ENCODE measurements around the gene NID2.

Gene NID2

DNA sequence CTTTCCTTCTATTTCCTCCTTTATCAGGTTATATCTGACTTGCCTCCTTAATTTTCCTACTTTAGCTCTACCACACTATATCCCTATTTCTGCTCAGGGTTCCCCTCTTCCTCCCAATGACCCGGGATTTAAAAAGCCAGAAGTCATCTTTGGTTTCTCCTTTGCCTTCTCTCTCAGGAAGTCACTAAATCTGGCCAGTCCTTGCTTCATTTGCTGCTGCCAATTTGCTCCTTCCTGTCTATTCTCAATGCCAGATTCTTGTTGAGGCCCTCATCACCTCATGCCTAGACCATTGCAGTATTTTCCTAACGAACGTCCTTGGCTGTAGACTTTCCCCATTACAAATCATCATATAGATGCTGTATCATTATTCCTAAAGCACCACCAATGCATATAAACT is 26.5 kb upstream of the NID2 start:
- H3K4me3 ChIP-seq (ENCODE audit: low read depth, low read length), result no peak overlapping the region
- TF ChIP-seq, protein P1, sequence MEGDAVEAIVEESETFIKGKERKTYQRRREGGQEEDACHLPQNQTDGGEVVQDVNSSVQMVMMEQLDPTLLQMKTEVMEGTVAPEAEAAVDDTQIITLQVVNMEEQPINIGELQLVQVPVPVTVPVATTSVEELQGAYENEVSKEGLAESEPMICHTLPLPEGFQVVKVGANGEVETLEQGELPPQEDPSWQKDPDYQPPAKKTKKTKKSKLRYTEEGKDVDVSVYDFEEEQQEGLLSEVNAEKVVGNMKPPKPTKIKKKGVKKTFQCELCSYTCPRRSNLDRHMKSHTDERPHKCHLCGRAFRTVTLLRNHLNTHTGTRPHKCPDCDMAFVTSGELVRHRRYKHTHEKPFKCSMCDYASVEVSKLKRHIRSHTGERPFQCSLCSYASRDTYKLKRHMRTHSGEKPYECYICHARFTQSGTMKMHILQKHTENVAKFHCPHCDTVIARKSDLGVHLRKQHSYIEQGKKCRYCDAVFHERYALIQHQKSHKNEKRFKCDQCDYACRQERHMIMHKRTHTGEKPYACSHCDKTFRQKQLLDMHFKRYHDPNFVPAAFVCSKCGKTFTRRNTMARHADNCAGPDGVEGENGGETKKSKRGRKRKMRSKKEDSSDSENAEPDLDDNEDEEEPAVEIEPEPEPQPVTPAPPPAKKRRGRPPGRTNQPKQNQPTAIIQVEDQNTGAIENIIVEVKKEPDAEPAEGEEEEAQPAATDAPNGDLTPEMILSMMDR (IDR thresholded peaks at IDR 0.05; ENCODE audit: low read depth, low read length), result no peak
- no peaks in the 10 kb centered on the region for H3K36me3 ChIP-seq
- no peak overlapping the region for H3K27ac ChIP-seq
- DNase-seq, result no peak
- H3K9me3 ChIP-seq (ENCODE audit: severe bottlenecking), result no peaks in the 10 kb centered on the region
- H3K27me3 ChIP-seq (ENCODE audit: insufficient read depth, low read depth, severe bottlenecking), result no peaks in the 10 kb centered on the region

DNA sequence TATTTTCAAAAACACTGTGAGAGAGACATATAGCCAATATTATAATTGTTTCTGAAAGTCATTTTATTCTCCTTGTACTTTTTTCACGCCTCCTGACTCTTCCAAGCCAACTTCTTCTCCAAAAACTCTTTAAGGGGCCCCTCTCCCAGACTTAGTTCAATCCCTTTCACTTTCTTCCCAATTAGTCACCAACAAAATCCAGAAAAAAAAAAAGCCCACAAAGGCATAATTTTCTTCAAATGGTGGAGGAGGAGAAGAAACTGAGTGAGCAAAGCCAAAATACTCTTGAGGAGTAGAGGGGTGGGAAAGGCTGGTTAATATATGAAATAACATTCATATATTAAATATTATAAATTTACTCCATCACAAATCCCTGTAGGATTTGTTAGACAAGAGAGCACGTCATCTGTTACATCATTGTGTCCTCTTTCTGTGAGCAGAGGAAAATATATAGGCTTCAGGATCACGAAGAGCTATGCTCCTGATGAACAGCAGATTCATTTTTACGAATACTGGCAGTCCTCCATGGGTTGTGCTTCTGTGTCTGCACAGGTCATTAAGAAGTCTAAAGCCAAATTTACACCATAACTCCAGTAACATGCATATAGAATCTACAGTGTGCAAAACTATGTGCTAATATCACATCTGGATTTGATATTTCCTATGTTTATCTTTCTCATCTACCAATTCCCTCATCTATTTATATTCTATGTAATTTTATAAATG is 25.9 kb upstream of the NID2 start:
- no peaks in the 10 kb centered on the region for H3K36me3 ChIP-seq
- H3K27me3 ChIP-seq (ENCODE audit: insufficient read depth, low read depth, severe bottlenecking), result no peaks in the 10 kb centered on the region
- DNase-seq, result no peak
- H3K27ac ChIP-seq, result no peak overlapping the region
- no peak overlapping the region for H3K4me3 ChIP-seq (ENCODE audit: low read depth, low read length)
- TF ChIP-seq, protein P1 (IDR thresholded peaks at IDR 0.05; ENCODE audit: low read depth, low read length), result no peak
- no peaks in the 10 kb centered on the region for H3K9me3 ChIP-seq (ENCODE audit: severe bottlenecking)

DNA sequence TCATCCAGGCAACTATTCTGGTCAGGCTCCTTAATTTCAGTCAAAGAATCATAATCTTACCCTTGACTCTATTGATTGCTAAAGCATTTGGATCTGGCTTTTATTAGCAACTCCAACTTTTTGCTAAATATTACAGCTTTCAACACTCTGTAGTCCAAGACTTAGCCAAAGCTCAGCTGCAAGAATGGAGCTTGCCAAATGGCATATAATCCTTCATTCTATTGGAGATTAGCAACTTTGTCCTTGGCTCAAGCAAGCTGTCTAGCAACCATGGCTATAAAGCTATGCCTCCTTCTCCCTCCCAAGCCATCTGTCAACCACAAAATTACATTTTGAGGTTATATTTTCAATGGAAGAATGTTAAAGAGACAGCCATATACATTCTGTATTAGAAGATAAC is 23.1 kb upstream of the NID2 start:
- no peaks in the 10 kb centered on the region for H3K27me3 ChIP-seq (ENCODE audit: insufficient read depth, low read depth, severe bottlenecking)
- H3K36me3 ChIP-seq, result no peaks in the 10 kb centered on the region
- TF ChIP-seq, protein P1 (IDR thresholded peaks at IDR 0.05; ENCODE audit: low read depth, low read length), result no peak
- no peak overlapping the region for H3K27ac ChIP-seq
- DNase-seq, result no peak
- no peak overlapping the region for H3K4me3 ChIP-seq (ENCODE audit: low read depth, low read length)
- no peaks in the 10 kb centered on the region for H3K9me3 ChIP-seq (ENCODE audit: severe bottlenecking)

DNA sequence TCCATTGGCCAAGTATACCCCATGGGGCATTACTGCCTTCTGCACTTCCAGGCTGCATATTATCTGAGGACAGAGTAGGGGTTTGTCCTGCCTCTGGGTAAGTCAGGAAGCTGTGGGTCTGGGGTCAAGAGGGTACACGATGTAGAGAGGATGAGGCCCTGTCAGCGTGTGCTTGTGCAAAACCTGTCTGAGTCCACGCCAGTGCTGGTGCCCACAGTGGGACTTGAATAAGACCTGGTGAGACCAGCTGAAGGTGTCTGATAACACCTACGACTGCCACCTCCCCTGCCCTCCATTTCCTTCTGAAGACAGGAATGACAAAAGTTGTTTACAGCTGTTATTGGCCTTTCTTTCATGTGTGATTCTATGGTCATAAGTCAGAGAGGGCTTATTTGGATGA is 22.1 kb upstream of the NID2 start:
- no peak for DNase-seq
- TF ChIP-seq, protein P1 (IDR thresholded peaks at IDR 0.05; ENCODE audit: low read depth, low read length), result no peak
- H3K9me3 ChIP-seq (ENCODE audit: severe bottlenecking), result no peaks in the 10 kb centered on the region
- H3K27ac ChIP-seq, result no peak overlapping the region
- no peaks in the 10 kb centered on the region for H3K27me3 ChIP-seq (ENCODE audit: insufficient read depth, low read depth, severe bottlenecking)
- no peak overlapping the region for H3K4me3 ChIP-seq (ENCODE audit: low read depth, low read length)
- H3K36me3 ChIP-seq, result no peaks in the 10 kb centered on the region

DNA sequence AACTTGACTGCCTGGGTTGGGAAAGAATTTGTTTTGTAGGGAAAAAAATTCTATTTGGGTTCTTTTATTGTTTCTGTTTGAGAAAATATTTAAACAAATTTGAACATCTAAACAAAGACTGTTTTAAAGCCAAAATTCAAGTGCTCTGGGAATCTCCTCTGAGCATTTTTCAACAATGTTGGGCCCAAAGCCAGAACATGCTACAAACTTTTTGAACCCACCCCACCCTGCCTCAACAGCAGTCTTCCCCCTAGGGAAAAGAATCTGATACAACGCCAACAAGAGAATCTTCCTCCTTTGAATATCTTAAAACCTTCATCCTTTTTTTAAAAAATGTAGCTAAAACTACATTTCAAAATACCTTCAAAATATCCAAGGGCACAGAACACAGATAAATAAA is 20.4 kb upstream of the NID2 start:
- TF ChIP-seq, protein P1 (IDR thresholded peaks at IDR 0.05; ENCODE audit: low read depth, low read length), result no peak
- peaks cover 3% of the 10 kb centered on the region for H3K9me3 ChIP-seq (ENCODE audit: severe bottlenecking)

DNA sequence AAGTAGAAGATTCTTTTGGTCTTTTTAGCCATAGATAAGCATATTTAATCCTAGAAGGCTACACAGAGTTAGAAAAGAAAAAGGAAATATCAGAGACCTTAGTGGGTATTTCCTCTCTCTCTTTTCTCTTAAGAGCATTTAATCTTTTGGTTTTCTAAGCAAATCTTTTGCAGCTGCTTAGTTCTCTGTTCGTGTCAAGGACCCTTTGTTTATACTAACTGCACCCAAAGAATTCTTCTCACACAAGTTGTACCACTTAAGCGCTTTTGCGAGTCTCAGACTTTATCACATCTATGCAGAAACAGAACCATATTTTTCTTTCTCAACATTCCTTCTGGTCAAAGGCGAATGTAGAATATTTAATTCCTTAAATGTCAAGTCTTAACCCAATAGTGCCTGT is 17.9 kb upstream of the NID2 start:
- Histone ChIP-seq H3K27me3 (ENCODE audit: insufficient read depth, low read depth, severe bottlenecking) (no peaks in the 10 kb centered on the region), H3K9me3 (ENCODE audit: severe bottlenecking) (peaks cover 3% of the 10 kb centered on the region), H3K27ac (no peak overlapping the region), H3K4me3 (ENCODE audit: low read depth, low read length) (no peak overlapping the region), H3K36me3 (no peaks in the 10 kb centered on the region)
- TF ChIP-seq, protein P1 (IDR thresholded peaks at IDR 0.05; ENCODE audit: low read depth, low read length), result no peak
- DNase-seq, result no peak

More for the DNA sequence above, 20.4 kb upstream of the NID2 start:
- Histone ChIP-seq H3K36me3 (no peaks in the 10 kb centered on the region), H3K4me3 (ENCODE audit: low read depth, low read length) (no peak overlapping the region), H3K27ac (no peak overlapping the region), H3K27me3 (ENCODE audit: insufficient read depth, low read depth, severe bottlenecking) (no peaks in the 10 kb centered on the region)
- no peak for DNase-seq

Measured in WERI-Rb-1 (cell line).